ENCODE measurements around the gene KIF1A.
A peak's percentile ranks its signal among the peaks of the same experiment; 100 is the strongest.
"Not testable (repeated sequence)": the region's sequence is repeated elsewhere in the genome, so short reads cannot be mapped to it uniquely, and the experiment has no call there.

KIF1A gene

DNA sequence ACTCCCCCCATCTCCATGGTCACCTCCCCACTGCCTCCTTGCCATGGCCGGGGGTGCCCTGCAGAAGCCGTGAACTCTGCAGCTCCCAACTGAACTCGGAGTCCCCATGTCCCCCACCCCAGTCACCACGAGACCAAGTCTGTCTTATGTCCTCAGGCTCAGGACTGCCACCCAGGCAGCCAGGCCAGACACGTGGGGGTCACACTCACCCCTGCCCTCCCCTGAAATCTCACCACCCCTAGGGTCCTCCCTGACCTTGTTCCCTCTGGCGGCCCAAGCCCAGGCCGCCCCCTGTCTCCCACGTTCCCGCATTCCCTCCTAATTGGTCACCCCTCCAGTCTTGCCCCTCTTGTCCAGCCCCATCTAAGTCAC, 117.4 kb downstream of the KIF1A start:
- DNase-seq (ENCODE audit: low spot score), result no peak

GRCh38 chr2:240701736-240702639, 118.0 kb downstream of the KIF1A start:
- no peak for DNase-seq (ENCODE audit: low spot score)

DNA sequence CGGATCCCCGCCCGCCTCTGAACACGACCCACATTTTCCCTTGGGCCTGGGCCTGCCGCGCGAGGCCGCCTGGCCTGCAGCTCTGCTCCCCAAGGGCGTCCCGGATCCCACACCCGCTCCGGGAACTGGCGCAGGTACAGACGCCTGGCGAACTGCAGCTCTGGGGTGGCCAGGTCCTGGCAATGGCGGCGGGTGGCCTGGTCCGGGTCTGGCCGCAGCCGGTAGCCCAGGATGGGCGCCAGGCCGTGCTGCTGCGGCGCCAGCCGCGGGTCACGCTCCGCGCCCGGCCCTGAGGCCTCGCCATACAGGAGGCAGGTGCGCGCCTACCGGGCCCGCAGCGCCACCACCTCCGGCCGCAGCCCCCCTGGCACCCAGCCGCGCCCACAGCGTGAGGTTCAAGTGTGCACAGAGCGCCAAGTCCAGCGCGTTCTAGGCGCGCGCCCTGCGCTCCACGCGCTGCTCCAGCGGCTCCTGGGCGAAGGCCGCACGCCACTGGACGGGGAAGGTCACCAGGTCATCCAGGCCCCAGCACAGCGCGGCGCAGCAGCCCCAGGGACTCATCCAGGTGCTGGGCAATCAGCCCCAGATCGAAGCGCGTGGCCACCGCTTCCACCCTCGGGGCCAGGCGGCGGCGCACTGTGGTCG, 118.8 kb downstream of the KIF1A start:
- no peak for DNase-seq (ENCODE audit: low spot score)

- not testable (repeated sequence) for DNase-seq (ENCODE audit: low spot score)
Measured at GRCh38 chr2:240700616-240701015, 119.4 kb downstream of the KIF1A start.

GRCh38 chr2:240699835-240700234, 120.2 kb downstream of the KIF1A start:
- DNase-seq (ENCODE audit: low spot score), result not testable (repeated sequence)

DNA sequence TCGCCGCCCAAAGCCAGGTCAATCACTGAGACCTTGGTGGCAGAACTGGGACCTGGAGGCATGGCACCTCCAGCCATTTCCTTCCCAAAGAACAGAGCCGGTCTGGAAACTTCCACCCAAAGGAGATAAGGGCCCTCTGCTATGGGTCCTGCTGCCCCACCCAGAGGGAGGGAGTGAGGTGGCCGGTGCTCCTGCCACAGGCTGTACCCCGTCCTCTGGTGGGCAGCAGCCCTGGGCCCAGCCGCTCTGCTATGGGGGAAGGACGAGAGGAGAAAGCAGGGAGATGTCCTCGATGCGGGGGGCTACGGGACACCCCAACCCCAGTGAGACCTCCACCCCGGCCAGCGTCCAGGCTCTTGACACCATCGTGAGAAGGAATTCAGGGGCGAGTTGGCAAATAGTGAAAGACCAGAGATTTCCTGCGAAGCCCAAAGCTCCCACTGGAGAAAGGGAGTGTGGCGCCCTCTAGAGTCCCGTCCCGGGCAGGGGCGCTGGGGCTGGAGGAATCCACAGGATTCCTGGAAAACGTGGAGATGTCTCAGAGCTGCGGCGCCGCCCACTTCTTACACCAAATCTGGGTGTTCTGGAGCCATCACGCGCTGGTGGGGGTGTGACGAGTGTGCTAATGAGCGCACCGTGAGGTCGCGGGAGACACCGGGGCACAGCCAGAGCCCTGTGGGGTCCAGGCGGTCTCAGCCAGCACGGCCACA, 121.0 kb downstream of the KIF1A start:
- not testable (repeated sequence) for DNase-seq (ENCODE audit: low spot score)

DNA sequence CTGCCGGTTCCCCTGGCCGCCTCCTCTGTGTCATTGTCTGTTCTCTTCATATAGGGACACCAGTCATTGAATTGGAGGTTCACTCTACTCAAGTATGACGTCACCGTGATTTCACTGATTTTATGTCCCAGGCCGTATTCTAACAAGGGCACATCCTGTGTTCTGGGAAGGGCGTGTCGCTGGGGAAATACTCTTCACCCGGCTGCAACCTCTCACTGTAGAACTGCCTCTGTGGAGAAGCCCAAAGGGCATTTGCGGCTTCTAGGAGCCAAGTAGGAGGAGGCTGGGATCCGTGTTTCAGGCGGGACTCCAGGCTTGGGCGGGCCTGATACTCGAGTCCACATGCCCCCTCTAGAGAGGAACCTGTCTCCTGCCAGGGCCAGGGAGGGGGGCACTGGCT, 123.5 kb downstream of the KIF1A start:
- DNase-seq (ENCODE audit: low spot score), result not testable (repeated sequence)

DNA sequence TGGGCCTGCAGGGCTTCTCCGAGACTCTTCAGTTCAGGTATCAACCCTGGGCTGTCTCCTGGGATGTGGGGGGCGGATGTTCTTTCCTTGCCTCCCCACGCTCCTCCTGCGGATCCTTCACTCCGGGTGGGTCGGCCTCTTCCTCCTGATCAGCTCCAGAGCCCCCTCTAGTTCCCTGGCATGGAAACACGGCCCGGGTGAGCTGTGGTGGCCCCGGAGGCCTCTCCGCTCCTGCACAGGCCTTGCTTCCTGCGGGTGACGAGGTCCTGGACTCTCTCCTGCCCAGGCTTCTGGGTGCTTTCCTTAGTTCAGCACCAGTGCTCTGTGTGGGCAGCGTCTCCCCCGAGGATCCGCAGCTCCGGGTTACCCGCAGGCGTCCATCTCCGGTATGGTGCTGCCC, 124.4 kb downstream of the KIF1A start:
- not testable (repeated sequence) for DNase-seq (ENCODE audit: low spot score)

- not testable (repeated sequence) for DNase-seq (ENCODE audit: low spot score)
Measured at GRCh38 chr2:240694304-240694703, 125.7 kb downstream of the KIF1A start.

GRCh38 chr2:240692583-240693561, 127.1 kb downstream of the KIF1A start:
- peak; percentile 18 for DNase-seq (ENCODE audit: low spot score)

DNA sequence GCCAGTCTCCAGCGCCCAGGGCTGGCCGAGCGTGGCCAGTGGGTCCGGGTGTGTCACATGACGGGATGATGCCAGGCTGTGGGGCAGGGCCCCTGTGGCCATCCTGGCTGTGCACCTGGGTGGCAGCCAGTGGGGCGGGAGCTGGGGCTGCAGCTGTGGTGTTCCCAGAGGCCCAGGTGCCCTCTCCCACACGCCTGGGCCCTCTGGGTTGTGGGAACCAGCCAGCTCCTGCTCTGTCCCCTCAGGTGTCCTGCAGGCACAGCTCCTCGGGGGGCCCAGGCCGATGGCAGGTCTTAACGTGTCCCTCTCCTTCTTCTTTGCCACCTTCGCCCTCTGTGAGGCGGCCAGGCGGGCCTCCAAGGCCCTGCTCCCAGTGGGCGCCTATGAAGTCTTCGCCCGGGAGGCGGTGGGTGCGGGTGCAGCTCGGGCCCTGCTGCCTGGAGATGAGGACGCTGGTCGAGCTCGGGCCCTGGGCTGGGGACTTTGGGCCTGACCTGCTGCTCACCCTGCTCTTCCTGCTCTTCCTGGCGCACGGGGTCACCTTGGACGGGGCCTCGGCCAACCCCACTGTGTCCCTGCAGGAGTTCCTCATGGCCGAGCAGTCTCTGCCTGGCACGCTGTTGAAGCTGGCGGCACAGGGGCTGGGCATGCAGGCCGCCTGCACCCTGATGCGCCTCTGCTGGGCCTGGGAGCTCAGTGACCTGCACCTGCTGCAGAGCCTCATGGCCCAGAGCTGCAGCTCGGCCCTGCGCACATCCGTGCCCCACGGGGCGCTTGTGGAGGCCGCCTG, 128.2 kb downstream of the KIF1A start, which contains the start of gene AQP12A:
AQP12A (plus strand) TSS at position 236 of the 790 bp plus-strand sequence; CDS start at position 284, 48 bp downstream.
- peak; percentile 31 for DNase-seq (ENCODE audit: low spot score)

DNA sequence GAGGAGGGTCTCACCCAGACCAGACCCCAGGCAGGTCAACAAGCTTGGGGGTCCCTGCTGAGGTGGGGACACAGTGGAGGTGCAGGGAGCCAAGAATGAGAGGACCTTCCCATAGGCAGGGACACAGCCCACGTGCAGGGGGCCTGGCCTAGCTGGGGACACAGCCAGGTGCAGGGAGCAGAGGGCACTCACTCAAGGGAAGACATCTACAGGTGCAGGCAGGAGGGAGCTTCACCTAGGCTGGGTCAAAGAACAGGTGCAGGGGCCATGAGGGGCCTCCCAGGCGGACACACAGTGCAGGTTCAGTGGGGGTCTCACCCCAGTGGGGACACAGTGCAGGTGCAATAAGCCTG, 129.0 kb downstream of the KIF1A start:
- DNase-seq (ENCODE audit: low spot score), result not testable (repeated sequence)

- DNase-seq (ENCODE audit: low spot score), result not testable (repeated sequence)
Measured at GRCh38 chr2:240690421-240691074, 129.5 kb downstream of the KIF1A start.

DNA sequence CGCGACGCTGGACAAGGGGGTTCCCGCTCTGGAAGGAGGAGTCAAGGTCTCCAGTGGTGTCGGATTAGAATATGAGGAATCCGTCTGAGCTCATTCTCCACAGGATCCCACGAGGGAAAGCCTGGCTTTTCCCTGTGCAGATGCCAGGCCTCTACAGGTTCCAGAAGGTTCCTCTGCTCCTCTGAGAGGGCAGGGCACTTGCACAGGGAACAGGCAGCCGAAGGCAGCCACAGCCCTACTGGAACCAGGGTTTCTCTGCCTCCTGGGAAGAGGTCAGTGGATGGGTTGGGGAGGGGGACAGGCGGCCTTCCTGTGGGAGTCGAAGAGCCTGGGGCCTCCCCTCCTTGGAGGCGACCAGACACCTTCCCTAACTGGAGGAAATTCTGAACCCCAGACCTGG, 130.0 kb downstream of the KIF1A start:
- DNase-seq (ENCODE audit: low spot score), result no peak

DNA sequence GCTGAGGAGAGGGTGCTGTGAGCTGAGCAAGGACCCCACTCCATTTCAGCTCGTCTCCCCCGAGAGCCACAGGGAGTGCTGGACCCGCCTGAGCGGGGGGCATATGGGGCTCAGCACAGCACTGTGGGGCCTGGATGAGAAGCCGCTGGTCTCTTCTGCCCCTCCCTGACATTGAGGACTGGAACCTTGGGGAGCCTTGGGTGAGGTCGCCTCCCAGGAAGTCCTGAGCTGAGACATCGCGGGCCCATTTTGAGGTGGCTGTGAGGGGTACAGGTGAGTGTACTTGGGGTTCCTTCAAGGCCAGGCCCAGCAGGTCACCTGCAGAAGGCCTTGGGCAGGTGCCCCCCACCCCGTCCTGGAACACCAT, 131.5 kb downstream of the KIF1A start:
- peak; percentile 39 for DNase-seq (ENCODE audit: low spot score)

- DNase-seq (ENCODE audit: low spot score), result peak; percentile 33
Measured at GRCh38 chr2:240687741-240688552, 132.1 kb downstream of the KIF1A start.

- DNase-seq (ENCODE audit: low spot score), result no peak
Measured at GRCh38 chr2:240687045-240687740, 132.8 kb downstream of the KIF1A start.

- no peak for DNase-seq (ENCODE audit: low spot score)
Measured at GRCh38 chr2:240686460-240686859, 133.6 kb downstream of the KIF1A start.

Measured in ecto neural progenitor cell (in vitro differentiated cells).